ENCODE measurements around the gene LRSAM1.

Gene LRSAM1

GRCh38 chr9:127426756-127427155, 24.6 kb upstream of the LRSAM1 start:
- no peak for DNase-seq (ENCODE audit: low read depth)

GRCh38 chr9:127428348-127428747, 23.0 kb upstream of the LRSAM1 start:
- DNase-seq (ENCODE audit: low read depth), result no peak

GRCh38 chr9:127430415-127430814, 20.9 kb upstream of the LRSAM1 start:
- no peak for DNase-seq (ENCODE audit: low read depth)

- no peak for DNase-seq (ENCODE audit: low read depth)
Observed at GRCh38 chr9:127437497-127438264, 13.6 kb upstream of the LRSAM1 start.

- no peak for DNase-seq (ENCODE audit: low read depth)
Observed at GRCh38 chr9:127438394-127438793, 12.9 kb upstream of the LRSAM1 start.

GRCh38 chr9:127444283-127444920, 6.9 kb upstream of the LRSAM1 start:
- DNase-seq (ENCODE audit: low read depth), result no peak

- no peak for DNase-seq (ENCODE audit: low read depth)
Observed at GRCh38 chr9:127444921-127445850, 6.1 kb upstream of the LRSAM1 start.

- no peak for DNase-seq (ENCODE audit: low read depth)
Observed at GRCh38 chr9:127445851-127446712, 5.2 kb upstream of the LRSAM1 start.

GRCh38 chr9:127446713-127447415, 4.4 kb upstream of the LRSAM1 start:
- DNase-seq (ENCODE audit: low read depth), result no peak

GRCh38 chr9:127447416-127448111, 3.7 kb upstream of the LRSAM1 start:
- no peak for DNase-seq (ENCODE audit: low read depth)

- no peak for DNase-seq (ENCODE audit: low read depth)
Observed at GRCh38 chr9:127448112-127448805, 3.1 kb upstream of the LRSAM1 start.

- DNase-seq (ENCODE audit: low read depth), result no peak
Observed at GRCh38 chr9:127449332-127449966, 1.9 kb upstream of the LRSAM1 start.

GRCh38 chr9:127450243-127450760, 1.0 kb upstream of the LRSAM1 start:
- DNase-seq (ENCODE audit: low read depth), result no peak

- no peak for DNase-seq (ENCODE audit: low read depth)
Observed at GRCh38 chr9:127451608-127451857, 223 bp downstream of the LRSAM1 start.

- peak; percentile 16 for DNase-seq (ENCODE audit: low read depth)
Observed at GRCh38 chr9:127451858-127452656, 747 bp downstream of the LRSAM1 start.

GRCh38 chr9:127452691-127453090, 1.4 kb downstream of the LRSAM1 start:
- DNase-seq (ENCODE audit: low read depth), result no peak

- no peak for DNase-seq (ENCODE audit: low read depth)
Observed at GRCh38 chr9:127455324-127455992, 4.1 kb downstream of the LRSAM1 start.
